H1 (cell line): ENCODE results near the gene VPS11. TPM values are rescaled to one million over a fixed set of nuclear protein-coding genes. Genes with fewer than 3 reads are reported as not detected.

ENCODE experiments used
- CREB1 ChIP-seq: IDR thresholded peaks from 2 replicates; pipeline ENCODE4 v1.6.1; 2012; ENCODE audit warnings: inconsistent platforms
- EGR1 ChIP-seq: IDR thresholded peaks from 2 replicates; pipeline ENCODE4 v1.6.1; 2011; ENCODE audit warnings: low read depth, low read length, borderline replicate concordance
- HDAC2 ChIP-seq, 2 experiments: fragments of 300-600 bp in 1 of 2; sonication (generic) in 1 of 2; IDR thresholded peaks; 2 replicates each; pipeline ENCODE4 v1.6.1; 2011 to 2012; ENCODE audit warnings: low read depth in 2 of 2, low read length in 2 of 2, mild to moderate bottlenecking in 2 of 2, moderate library complexity in 2 of 2, borderline replicate concordance in 1 of 2, inconsistent platforms in 1 of 2
- SP1 ChIP-seq: IDR thresholded peaks from 2 replicates; pipeline ENCODE4 v1.6.1; 2011; ENCODE audit warnings: low read depth, low read length
- ZNF274 ChIP-seq: IDR thresholded peaks from 2 replicates; pipeline ENCODE4 v1.7.0; 2012; ENCODE audit warnings: low read length, borderline replicate concordance; ENCODE audit errors: extremely low read depth
- polyA plus RNA-seq, 7 experiments: library from polyadenylated mRNA; depleted of rRNA in 3 of 7; stranded (reverse) in 5 of 7; unstranded in 2 of 7; fragments of >200 nt in 5 of 7; fragments of 200-250 nt in 2 of 7; gene quantifications; 1 replicate in 5 of 7; 2 replicates in 1 of 7; 4 replicates in 1 of 7; pipeline versions ENCODE4 v1.2.1 to v1.2.3, GENCODE V29; 2011 to 2013; ENCODE audit warnings: missing spikeins in 2 of 7, mixed read lengths in 2 of 7
- total RNA-seq: library from RNA; stranded (reverse); fragmentation: NEBNext Ultra II Directional; extraction: Animal tissue kit (Norgen Biotek cat#: 25700); gene quantifications from 2 replicates; pipeline ENCODE4 v1.2.1, GENCODE V29; 2021
- TF ChIP-seq, protein P1 (sequence below): fragments of 300-600 bp; sonication (generic); IDR thresholded peaks from 2 replicates; pipeline ENCODE4 v1.7.1; 2012; ENCODE audit warnings: low read length, moderate library complexity, mild to moderate bottlenecking, inconsistent platforms; ENCODE audit not compliant: insufficient replicate concordance
- TF ChIP-seq, protein P2 (sequence below), 3 experiments: IDR thresholded peaks; 1 replicate in 2 of 3; 2 replicates in 1 of 3; pipeline versions ENCODE4 v1.5.1 to v1.6.1; 2011; ENCODE audit warnings: low read length in 3 of 3, mild to moderate bottlenecking in 3 of 3, inconsistent platforms in 2 of 3, low read depth in 1 of 3, moderate library complexity in 1 of 3; ENCODE audit not compliant: insufficient read depth in 1 of 3; ENCODE audit errors: control extremely low read depth in 1 of 3

The VPS11 gene
- total and polyA plus RNA-seq, 2 of the 8 experiments (the other 6 are each of a cell fraction or from before 2014, with no cell fraction given), result 13.1 to 15.5 TPM

DNA sequence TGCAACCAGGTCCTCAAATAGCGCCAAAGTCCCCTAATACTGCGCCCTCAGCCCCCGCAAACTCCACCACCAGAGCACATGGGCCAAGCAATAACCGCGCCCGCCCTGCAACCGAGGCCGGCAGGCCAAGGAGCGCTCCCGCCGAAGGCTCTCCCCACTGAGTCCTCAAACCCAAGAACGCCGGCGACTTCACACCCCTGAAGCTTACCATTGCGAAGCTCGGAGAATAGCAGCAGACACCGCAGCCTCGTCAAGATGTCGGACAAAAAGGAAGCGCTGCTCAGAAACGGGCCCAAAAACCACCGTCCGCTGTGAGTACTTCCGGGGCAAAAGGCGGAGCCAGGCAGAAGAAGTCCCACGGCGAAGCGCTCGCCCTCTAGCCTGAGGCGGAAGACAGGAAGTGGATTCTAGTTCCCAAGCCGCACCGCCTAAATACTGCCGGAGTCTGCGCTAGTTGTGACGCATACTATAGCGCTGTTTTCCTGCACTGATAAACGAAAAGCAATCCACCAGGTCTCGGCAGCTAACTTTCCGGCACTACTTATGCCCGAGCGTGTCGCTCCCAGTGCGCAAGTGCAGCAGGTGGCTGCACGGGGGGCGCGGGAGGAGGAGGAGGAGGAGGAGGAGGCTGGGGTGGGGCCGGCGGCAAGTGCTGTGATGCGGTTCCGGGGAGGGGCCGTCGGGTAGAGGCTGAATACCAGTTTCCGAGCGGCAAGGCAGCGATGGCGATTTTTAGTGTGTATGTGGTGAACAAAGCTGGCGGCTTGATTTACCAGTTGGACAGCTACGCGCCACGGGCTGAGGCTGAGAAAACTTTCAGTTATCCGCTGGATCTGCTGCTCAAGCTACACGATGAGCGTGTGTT, 49.3 kb upstream of the VPS11 start, which contains the start of the genes RPS25 and TRAPPC4 (continued):
- TF ChIP-seq, protein P1, sequence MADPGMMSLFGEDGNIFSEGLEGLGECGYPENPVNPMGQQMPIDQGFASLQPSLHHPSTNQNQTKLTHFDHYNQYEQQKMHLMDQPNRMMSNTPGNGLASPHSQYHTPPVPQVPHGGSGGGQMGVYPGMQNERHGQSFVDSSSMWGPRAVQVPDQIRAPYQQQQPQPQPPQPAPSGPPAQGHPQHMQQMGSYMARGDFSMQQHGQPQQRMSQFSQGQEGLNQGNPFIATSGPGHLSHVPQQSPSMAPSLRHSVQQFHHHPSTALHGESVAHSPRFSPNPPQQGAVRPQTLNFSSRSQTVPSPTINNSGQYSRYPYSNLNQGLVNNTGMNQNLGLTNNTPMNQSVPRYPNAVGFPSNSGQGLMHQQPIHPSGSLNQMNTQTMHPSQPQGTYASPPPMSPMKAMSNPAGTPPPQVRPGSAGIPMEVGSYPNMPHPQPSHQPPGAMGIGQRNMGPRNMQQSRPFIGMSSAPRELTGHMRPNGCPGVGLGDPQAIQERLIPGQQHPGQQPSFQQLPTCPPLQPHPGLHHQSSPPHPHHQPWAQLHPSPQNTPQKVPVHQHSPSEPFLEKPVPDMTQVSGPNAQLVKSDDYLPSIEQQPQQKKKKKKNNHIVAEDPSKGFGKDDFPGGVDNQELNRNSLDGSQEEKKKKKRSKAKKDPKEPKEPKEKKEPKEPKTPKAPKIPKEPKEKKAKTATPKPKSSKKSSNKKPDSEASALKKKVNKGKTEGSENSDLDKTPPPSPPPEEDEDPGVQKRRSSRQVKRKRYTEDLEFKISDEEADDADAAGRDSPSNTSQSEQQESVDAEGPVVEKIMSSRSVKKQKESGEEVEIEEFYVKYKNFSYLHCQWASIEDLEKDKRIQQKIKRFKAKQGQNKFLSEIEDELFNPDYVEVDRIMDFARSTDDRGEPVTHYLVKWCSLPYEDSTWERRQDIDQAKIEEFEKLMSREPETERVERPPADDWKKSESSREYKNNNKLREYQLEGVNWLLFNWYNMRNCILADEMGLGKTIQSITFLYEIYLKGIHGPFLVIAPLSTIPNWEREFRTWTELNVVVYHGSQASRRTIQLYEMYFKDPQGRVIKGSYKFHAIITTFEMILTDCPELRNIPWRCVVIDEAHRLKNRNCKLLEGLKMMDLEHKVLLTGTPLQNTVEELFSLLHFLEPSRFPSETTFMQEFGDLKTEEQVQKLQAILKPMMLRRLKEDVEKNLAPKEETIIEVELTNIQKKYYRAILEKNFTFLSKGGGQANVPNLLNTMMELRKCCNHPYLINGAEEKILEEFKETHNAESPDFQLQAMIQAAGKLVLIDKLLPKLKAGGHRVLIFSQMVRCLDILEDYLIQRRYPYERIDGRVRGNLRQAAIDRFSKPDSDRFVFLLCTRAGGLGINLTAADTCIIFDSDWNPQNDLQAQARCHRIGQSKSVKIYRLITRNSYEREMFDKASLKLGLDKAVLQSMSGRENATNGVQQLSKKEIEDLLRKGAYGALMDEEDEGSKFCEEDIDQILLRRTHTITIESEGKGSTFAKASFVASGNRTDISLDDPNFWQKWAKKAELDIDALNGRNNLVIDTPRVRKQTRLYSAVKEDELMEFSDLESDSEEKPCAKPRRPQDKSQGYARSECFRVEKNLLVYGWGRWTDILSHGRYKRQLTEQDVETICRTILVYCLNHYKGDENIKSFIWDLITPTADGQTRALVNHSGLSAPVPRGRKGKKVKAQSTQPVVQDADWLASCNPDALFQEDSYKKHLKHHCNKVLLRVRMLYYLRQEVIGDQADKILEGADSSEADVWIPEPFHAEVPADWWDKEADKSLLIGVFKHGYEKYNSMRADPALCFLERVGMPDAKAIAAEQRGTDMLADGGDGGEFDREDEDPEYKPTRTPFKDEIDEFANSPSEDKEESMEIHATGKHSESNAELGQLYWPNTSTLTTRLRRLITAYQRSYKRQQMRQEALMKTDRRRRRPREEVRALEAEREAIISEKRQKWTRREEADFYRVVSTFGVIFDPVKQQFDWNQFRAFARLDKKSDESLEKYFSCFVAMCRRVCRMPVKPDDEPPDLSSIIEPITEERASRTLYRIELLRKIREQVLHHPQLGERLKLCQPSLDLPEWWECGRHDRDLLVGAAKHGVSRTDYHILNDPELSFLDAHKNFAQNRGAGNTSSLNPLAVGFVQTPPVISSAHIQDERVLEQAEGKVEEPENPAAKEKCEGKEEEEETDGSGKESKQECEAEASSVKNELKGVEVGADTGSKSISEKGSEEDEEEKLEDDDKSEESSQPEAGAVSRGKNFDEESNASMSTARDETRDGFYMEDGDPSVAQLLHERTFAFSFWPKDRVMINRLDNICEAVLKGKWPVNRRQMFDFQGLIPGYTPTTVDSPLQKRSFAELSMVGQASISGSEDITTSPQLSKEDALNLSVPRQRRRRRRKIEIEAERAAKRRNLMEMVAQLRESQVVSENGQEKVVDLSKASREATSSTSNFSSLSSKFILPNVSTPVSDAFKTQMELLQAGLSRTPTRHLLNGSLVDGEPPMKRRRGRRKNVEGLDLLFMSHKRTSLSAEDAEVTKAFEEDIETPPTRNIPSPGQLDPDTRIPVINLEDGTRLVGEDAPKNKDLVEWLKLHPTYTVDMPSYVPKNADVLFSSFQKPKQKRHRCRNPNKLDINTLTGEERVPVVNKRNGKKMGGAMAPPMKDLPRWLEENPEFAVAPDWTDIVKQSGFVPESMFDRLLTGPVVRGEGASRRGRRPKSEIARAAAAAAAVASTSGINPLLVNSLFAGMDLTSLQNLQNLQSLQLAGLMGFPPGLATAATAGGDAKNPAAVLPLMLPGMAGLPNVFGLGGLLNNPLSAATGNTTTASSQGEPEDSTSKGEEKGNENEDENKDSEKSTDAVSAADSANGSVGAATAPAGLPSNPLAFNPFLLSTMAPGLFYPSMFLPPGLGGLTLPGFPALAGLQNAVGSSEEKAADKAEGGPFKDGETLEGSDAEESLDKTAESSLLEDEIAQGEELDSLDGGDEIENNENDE, result no peak
- TF ChIP-seq ZNF274 (no peak), EGR1 (peak; percentile 29; the same call in 1 of the 2 replicates), CREB1 (peak; percentile 82), SP1 (peak; percentile 10; the same call in 1 of the 2 replicates), HDAC2 (IDR thresholded peaks at IDR 0.05; ENCODE audit: borderline replicate concordance in 1 of 2, low read depth in 2 of 2, low read length in 2 of 2) (no peak)
- TF ChIP-seq, protein P2, sequence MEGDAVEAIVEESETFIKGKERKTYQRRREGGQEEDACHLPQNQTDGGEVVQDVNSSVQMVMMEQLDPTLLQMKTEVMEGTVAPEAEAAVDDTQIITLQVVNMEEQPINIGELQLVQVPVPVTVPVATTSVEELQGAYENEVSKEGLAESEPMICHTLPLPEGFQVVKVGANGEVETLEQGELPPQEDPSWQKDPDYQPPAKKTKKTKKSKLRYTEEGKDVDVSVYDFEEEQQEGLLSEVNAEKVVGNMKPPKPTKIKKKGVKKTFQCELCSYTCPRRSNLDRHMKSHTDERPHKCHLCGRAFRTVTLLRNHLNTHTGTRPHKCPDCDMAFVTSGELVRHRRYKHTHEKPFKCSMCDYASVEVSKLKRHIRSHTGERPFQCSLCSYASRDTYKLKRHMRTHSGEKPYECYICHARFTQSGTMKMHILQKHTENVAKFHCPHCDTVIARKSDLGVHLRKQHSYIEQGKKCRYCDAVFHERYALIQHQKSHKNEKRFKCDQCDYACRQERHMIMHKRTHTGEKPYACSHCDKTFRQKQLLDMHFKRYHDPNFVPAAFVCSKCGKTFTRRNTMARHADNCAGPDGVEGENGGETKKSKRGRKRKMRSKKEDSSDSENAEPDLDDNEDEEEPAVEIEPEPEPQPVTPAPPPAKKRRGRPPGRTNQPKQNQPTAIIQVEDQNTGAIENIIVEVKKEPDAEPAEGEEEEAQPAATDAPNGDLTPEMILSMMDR (IDR thresholded peaks at IDR 0.05; ENCODE audit: control extremely low read depth in 1 of 3, insufficient read depth in 1 of 3, low read depth in 1 of 3, low read length in 3 of 3), result no peak
